MM.1S (cell line): Measurements from ENCODE around the gene NLRP9.

Experiments
- CTCF ChIP-seq: fragments of 300-600 bp; sonication (generic); IDR thresholded peaks from 2 replicates; pipeline ENCODE4 v1.5.1; 2016; ENCODE audit warnings: antibody characterized with exemption, low read length, mixed read lengths
- EZH2 ChIP-seq: fragments of 300-600 bp; sonication (generic); optimal IDR thresholded peaks from 2 replicates; pipeline ENCODE3; 2017; ENCODE audit warnings: low read depth, mild to moderate bottlenecking, antibody characterized with exemption, low read length, mixed read lengths
- EZH2phosphoT487 ChIP-seq: fragments of 300-600 bp; sonication (generic); IDR thresholded peaks from 2 replicates; pipeline ENCODE4 v1.6.1; 2018; ENCODE audit warnings: antibody characterized with exemption, low read length

GRCh38 chr19:55671054-55671378 is 67.2 kb downstream of the NLRP9 start:
- TF ChIP-seq CTCF (no peak), EZH2 (no peak), EZH2phosphoT487 (no peak)
